HepG2 (cell line): ENCODE measurements around the gene EMILIN3. TPM values are rescaled to one million over a fixed set of nuclear protein-coding genes. Genes with fewer than 3 reads are reported as not detected.
A peak's percentile ranks its signal among the peaks of the same experiment; 100 is the strongest.

Source experiments
- BCL3 ChIP-seq: sonication (generic); formaldehyde crosslinking; IDR thresholded peaks from 2 replicates; pipeline ENCODE4 v1.5.1; 2020; ENCODE audit warnings: mild to moderate bottlenecking, missing genetic modification reagents, moderate library complexity
- BHLHE40 ChIP-seq: IDR thresholded peaks from 2 replicates; pipeline ENCODE4 v1.6.1; 2011; ENCODE audit warnings: low read length, improper control_type of control experiment
- CBFB ChIP-seq: sonication (generic); formaldehyde crosslinking; IDR thresholded peaks from 2 replicates; pipeline ENCODE4 v1.4.0; 2020; ENCODE audit warnings: missing genetic modification reagents
- FIP1L1 ChIP-seq: fragments of 200-400 bp; formaldehyde crosslinking; IDR thresholded peaks from 2 replicates; pipeline ENCODE4 v1.6.1; 2018; ENCODE audit warnings: low read depth, mild to moderate bottlenecking, low read length, moderate library complexity, borderline replicate concordance; ENCODE audit not compliant: insufficient read depth
- FOSL2 ChIP-seq: sonication (generic); formaldehyde crosslinking; IDR thresholded peaks from 2 replicates; pipeline ENCODE4 v1.4.0; 2020; ENCODE audit warnings: missing genetic modification reagents
- FOXP1 ChIP-seq, 2 experiments: fragments of 450-650 bp in 1 of 2; IDR thresholded peaks; 2 replicates each; pipeline ENCODE4 v1.6.1; 2017 to 2018; ENCODE audit warnings: antibody characterized with exemption in 1 of 2
- HIVEP1 ChIP-seq: sonication (generic); formaldehyde crosslinking; IDR thresholded peaks from 2 replicates; pipeline ENCODE4 v1.4.0; 2020; ENCODE audit warnings: mild to moderate bottlenecking, missing genetic modification reagents
- HNF4A ChIP-seq: sonication (generic); formaldehyde crosslinking; IDR thresholded peaks from 2 replicates; pipeline ENCODE4 v1.4.0; 2020; ENCODE audit warnings: missing genetic modification reagents
- IKZF5 ChIP-seq: IDR thresholded peaks from 2 replicates; pipeline ENCODE4 v1.6.1; 2018; ENCODE audit warnings: missing genetic modification reagents, mild to moderate bottlenecking, missing compliant biosample characterization
- KAT2B ChIP-seq: fragments of 150-350 bp; IDR thresholded peaks from 2 replicates; pipeline ENCODE4 v1.6.1; 2014; ENCODE audit warnings: low read depth, low read length, borderline replicate concordance
- KDM6A ChIP-seq: IDR thresholded peaks from 2 replicates; pipeline ENCODE4 v1.6.1; 2016; ENCODE audit warnings: low read depth
- MAZ ChIP-seq, 2 experiments: sonication (generic) in 1 of 2; formaldehyde crosslinking in 1 of 2; IDR thresholded peaks; 2 replicates each; pipeline versions ENCODE4 v1.5.0 to v1.6.1; 2012 to 2020; ENCODE audit warnings: low read depth in 2 of 2, mild to moderate bottlenecking in 2 of 2, borderline replicate concordance in 1 of 2, improper control_type of control experiment in 1 of 2, low read length in 1 of 2, missing genetic modification reagents in 1 of 2, moderate library complexity in 1 of 2
- NRL ChIP-seq: sonication (generic); formaldehyde crosslinking; IDR thresholded peaks from 2 replicates; pipeline ENCODE4 v1.5.0; 2020; ENCODE audit warnings: missing genetic modification reagents, mild to moderate bottlenecking, moderate library complexity, borderline replicate concordance
- RBFOX2 ChIP-seq: fragments of 200-400 bp; formaldehyde crosslinking; IDR thresholded peaks from 2 replicates; pipeline ENCODE4 v1.6.1; 2017; ENCODE audit warnings: low read depth, mild to moderate bottlenecking, low read length
- SATB2 ChIP-seq: sonication (generic); formaldehyde crosslinking; IDR thresholded peaks from 2 replicates; pipeline ENCODE4 v1.5.0; 2020; ENCODE audit warnings: missing genetic modification reagents
- TRIM24 ChIP-seq: sonication (generic); formaldehyde crosslinking; IDR thresholded peaks from 2 replicates; pipeline ENCODE4 v1.8.0; 2022; ENCODE audit warnings: mild to moderate bottlenecking, missing genetic modification reagents
- ZFX ChIP-seq: sonication (generic); formaldehyde crosslinking; IDR thresholded peaks from 2 replicates; pipeline ENCODE4 v1.4.0; 2020; ENCODE audit warnings: mild to moderate bottlenecking, low read depth, missing genetic modification reagents, moderate library complexity
- ZMAT3 ChIP-seq: sonication (generic); formaldehyde crosslinking; conservative IDR thresholded peaks from 2 replicates; pipeline ENCODE4 v1.7.0; 2021; ENCODE audit warnings: missing genetic modification reagents
- ZNF281 ChIP-seq: sonication (generic); formaldehyde crosslinking; IDR thresholded peaks from 2 replicates; pipeline ENCODE4 v1.4.0; 2020; ENCODE audit warnings: missing genetic modification reagents, borderline replicate concordance
- ZNF326 ChIP-seq: sonication (generic); formaldehyde crosslinking; IDR thresholded peaks from 2 replicates; pipeline ENCODE4 v1.4.0; 2020; ENCODE audit warnings: missing genetic modification reagents, borderline replicate concordance
- ZNF574 ChIP-seq: sonication (generic); formaldehyde crosslinking; IDR thresholded peaks from 2 replicates; pipeline ENCODE4 v1.4.0; 2020; ENCODE audit warnings: missing genetic modification reagents
- ZNF737 ChIP-seq: sonication (generic); formaldehyde crosslinking; IDR thresholded peaks from 2 replicates; pipeline ENCODE4 v1.5.0; 2020; ENCODE audit warnings: missing genetic modification reagents, mild to moderate bottlenecking, borderline replicate concordance
- ZSCAN22 ChIP-seq: sonication (generic); formaldehyde crosslinking; IDR thresholded peaks from 2 replicates; pipeline ENCODE4 v1.4.0; 2020; ENCODE audit warnings: mild to moderate bottlenecking, missing genetic modification reagents
- polyA plus RNA-seq, 8 experiments: library from polyadenylated mRNA; depleted of rRNA in 3 of 8; stranded (reverse) in 7 of 8; unstranded in 1 of 8; fragments of >200 nt; fragmentation: Illumina TruSeq in 4 of 8; extraction: Trizol in 4 of 8; gene quantifications; 2 replicates each; pipeline versions ENCODE4 v1.2.1 to v1.2.3, GENCODE V29; 2011 to 2016; ENCODE audit warnings: low read depth in 4 of 8, missing spikeins in 1 of 8, mixed read lengths in 1 of 8; ENCODE audit not compliant: insufficient read depth in 1 of 8
- total RNA-seq, 5 experiments: library from RNA; depleted of rRNA; stranded (reverse); fragments of >200 nt; fragmentation: Illumina TruSeq; extraction: Trizol; gene quantifications; 2 replicates each; pipeline ENCODE4 v1.2.3, GENCODE V29; 2016; ENCODE audit warnings: low read depth in 1 of 5

EMILIN3 gene
- total and polyA plus RNA-seq, 2 of the 13 experiments (the other 11 are each of a cell fraction or from before 2014, with no cell fraction given) = 0.25 to 0.29 TPM

GRCh38 chr20:41339957-41340326 is 26.7 kb downstream of the EMILIN3 start (continued):
- peak; percentile 34; the same call in 1 of the 2 replicates for TF ChIP-seq ZNF574
- no peak for TF ChIP-seq TRIM24
- TF ChIP-seq KDM6A = no peak
- no peak for TF ChIP-seq ZFX (CRISPR knock-in tag)
- TF ChIP-seq HIVEP1 (CRISPR knock-in tag) = peak; percentile 62; the same call in 1 of the 2 replicates
- no peak for TF ChIP-seq ZNF737 (CRISPR knock-in tag)
- TF ChIP-seq ZNF326 (CRISPR knock-in tag) = no peak
- TF ChIP-seq ZMAT3 (CRISPR knock-in tag) = no peak; the same call in 1 of the 2 replicates
- TF ChIP-seq CBFB (CRISPR knock-in tag) = peak; percentile 80
- TF ChIP-seq NRL (CRISPR knock-in tag) = peak; percentile 87
- TF ChIP-seq ZNF281 = peak; percentile 7; the same call in 1 of the 2 replicates
- TF ChIP-seq FOSL2 (CRISPR knock-in tag) = peak; percentile 60
- no peak for TF ChIP-seq ZSCAN22 (CRISPR knock-in tag)
- no peak; the same call in 1 of the 2 replicates for TF ChIP-seq IKZF5 (CRISPR knock-in tag)
- no peak for TF ChIP-seq RBFOX2
- TF ChIP-seq SATB2 (CRISPR knock-in tag) = no peak
- TF ChIP-seq BCL3 (CRISPR knock-in tag) = no peak
- TF ChIP-seq FOXP1 (IDR thresholded peaks at IDR 0.05) = no peak
- TF ChIP-seq FOXP1 (CRISPR knock-in tag; IDR thresholded peaks at IDR 0.05) = no peak
- no peak; the same call in 1 of the 2 replicates for TF ChIP-seq HNF4A (CRISPR knock-in tag)
- TF ChIP-seq BHLHE40 = peak; percentile 71
- no peak for TF ChIP-seq KAT2B
- TF ChIP-seq MAZ (IDR thresholded peaks at IDR 0.05; ENCODE audit: borderline replicate concordance, low read depth, low read length) = 0 out of 2 replicates have a peak, but pooled peaks have one; percentile 54
- peak; percentile 84 for TF ChIP-seq MAZ (CRISPR knock-in tag; IDR thresholded peaks at IDR 0.05; ENCODE audit: low read depth)
- 0 out of 2 replicates have a peak, but pooled peaks have one; percentile 64 for TF ChIP-seq FIP1L1
